GM10847 (cell line): ENCODE data around the gene LYZL1.

ENCODE experiments used
- POLR2A ChIP-seq: IDR thresholded peaks from 2 replicates; pipeline ENCODE4 v1.6.1; 2011; ENCODE audit not compliant: insufficient read length; ENCODE audit errors: extremely low read depth

Gene LYZL1

DNA sequence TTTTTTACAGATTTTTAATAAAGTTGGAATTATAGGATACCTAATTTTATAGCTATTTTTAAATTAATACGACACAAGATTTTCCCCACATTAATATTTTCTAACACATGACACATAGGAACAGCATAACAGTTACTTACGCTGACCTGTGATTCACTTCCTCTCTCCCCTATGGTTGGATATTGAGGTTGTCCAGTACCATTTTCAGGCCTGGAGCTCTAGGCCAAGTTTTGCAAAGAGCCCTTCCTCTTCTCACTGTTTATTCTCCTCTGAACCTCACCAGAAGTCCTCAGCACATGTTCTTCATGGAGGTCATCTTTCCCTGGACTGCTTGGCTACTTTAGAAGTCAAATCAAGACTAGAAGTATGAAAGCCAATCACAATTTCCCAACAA lies 28.2 kb downstream of the LYZL1 start:
- no peak for TF ChIP-seq POLR2A

DNA sequence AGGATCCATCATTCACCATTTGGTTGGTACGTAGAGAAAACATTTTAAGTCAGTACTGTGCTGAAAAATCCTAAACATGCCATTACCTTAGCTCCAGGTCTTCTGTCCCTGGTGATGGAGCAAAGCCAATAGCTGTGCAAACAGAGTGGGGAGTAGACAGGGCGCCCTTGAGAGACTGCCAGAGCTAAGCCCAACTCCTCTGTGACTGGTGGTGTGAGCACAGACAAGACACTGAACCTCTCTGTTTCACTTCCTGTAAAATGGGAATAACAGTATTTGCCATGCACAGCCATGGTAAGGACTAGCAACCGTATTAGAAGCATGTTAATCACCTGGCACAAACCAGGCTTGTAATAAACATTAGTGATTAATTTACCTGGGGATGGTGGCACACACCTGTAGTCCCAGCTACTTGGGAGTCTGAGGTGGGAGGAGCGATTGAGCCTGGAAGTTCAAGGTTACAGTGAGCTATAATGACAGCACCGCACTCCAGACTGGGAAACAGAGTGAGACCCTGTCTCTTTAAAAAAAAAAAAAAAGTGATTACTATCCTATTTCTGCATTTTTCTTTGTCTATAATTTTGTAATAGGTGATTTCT lies 28.7 kb downstream of the LYZL1 start:
- no peak for TF ChIP-seq POLR2A

- TF ChIP-seq POLR2A, result no peak
These were observed 30.4 kb downstream of the LYZL1 start for GRCh38 chr10:29319205-29319781.

GRCh38 chr10:29321656-29322055 lies 32.8 kb downstream of the LYZL1 start:
- TF ChIP-seq POLR2A, result no peak

DNA sequence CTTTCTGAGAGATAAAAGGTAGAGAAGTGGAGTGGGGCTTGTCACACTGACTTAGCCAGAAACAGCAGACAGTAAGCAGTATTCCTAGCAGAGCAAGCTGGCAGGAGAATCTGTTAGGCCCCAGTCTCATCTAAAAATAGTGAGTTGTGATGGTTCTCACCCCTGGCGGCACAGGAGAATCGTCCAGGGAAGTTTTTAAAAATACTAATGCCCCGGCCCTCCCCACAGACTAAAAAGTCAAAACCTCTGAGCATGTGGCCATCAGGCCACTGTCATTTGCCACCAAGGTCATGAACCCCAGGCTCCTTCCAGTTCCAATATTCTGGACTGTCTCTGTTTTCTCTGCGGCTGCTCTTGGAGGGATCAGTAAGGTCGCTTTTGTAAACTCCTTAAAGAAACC lies 34.0 kb downstream of the LYZL1 start:
- TF ChIP-seq POLR2A, result no peak

DNA sequence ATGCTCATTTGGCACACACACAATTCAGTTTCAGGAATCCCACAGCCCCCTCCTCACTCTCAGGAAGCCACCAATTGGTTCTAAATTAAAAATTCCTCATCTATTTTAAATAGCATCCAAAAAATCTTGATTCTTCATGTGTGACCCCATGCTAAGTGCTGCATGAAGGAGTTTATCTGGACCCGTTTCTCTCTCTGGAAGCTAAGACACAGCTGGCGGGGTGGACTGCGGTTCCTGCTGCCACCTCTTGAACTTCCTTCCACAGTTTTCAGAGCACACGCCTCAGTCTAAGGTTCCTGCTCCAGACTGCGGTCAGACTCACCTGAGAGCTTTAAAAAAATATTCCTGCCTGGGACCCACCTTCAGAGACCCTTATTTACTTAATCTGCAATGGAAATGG lies 34.5 kb downstream of the LYZL1 start:
- TF ChIP-seq POLR2A, result no peak

GRCh38 chr10:29324220-29324841 lies 35.5 kb downstream of the LYZL1 start:
- TF ChIP-seq POLR2A, result no peak

DNA sequence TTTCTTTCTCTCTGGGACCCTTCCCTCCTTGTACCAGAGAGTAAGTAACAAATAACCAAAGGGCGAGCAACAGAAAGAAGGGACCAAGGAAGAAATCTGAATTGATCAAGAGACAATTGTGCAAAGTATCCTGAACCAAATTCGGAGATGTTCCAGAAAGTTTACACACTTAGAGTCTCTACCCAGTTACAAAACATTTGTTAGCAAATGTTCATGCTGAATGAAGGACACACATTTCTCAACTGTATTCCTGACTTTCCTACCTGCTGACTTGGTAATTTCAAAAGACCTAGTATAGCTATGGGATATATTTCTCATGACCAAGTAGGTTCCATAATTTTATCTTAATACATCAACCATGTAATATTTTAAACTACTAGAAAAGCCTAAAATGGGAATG lies 37.4 kb downstream of the LYZL1 start:
- no peak for TF ChIP-seq POLR2A

DNA sequence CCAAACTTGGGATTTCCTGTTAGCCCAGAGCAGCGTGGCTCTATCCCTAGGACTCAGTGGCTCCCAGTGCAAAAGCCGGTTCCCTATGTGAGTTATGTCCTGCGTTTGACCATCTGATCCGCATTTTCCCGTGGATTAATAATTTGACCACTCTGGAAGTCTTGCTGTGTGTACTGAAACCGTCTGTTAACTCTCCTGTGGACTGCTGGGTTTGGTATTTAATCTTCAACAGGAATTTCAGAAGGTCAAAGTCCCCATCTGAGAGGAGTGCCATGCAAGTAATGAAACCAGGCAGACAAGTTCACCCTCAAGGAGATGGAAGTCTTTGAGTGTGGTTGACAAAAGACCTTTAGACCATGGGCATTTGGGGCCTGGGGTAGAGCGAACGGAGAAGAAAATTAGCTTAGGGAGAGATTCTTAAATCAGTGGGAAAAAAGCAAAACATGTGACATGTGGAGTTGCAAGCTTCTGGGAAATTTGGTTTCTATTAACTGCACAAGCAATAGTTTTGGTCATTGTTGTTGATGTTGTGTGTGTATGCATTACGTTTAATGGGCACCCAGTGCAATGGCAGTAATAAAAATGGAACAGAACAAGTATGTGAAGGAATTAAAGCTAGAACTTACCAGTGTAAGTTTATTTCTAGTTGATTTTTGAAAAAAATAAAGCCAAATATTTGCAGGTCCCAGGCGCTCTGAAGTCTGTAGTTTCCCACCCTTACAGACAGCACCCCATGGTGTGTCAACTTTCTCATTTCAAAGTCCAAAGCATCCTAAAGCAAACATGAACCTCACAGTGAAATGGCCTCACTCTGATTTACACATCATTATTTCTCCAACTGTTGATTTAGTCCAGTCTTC lies 38.2 kb downstream of the LYZL1 start:
- no peak for TF ChIP-seq POLR2A

GRCh38 chr10:29327746-29328102 lies 38.9 kb downstream of the LYZL1 start:
- TF ChIP-seq POLR2A, result no peak

- no peak for TF ChIP-seq POLR2A
These were observed 40.1 kb downstream of the LYZL1 start for GRCh38 chr10:29328983-29329382.

- no peak for TF ChIP-seq POLR2A
These were observed 40.5 kb downstream of the LYZL1 start for GRCh38 chr10:29329420-29329819.

DNA sequence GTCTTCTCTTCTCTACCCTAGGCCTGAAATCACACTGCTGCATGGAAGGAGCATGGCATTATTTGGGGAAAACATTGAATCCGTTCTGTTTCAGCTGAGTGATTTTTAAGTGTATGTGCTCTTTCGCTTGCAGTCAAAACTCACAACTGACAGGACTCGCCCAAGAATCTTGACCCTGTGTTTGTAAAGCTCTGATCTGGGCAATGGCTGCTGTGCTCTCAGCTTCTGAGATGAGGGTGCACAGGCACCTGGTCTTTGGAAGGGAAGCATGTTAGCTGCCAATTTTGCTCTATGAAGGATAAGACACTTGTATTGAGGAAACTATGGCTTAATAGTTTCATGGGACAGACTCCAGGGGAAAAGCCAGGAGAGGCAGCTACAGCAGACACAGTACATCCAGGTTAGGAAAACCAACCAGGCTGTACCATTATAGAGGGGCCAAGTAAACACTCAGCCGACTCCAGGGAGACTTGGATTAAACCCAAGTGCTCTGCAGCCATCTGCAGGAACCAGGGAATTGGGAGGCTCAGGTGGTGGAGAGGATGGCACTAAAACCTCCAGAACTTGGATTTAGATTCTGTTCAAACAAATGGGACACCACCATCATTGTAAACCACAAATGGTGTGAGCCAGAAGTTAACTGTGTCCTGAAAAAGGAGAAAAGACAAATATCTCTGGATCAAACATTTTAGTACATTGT lies 43.3 kb downstream of the LYZL1 start:
- TF ChIP-seq POLR2A, result no peak

DNA sequence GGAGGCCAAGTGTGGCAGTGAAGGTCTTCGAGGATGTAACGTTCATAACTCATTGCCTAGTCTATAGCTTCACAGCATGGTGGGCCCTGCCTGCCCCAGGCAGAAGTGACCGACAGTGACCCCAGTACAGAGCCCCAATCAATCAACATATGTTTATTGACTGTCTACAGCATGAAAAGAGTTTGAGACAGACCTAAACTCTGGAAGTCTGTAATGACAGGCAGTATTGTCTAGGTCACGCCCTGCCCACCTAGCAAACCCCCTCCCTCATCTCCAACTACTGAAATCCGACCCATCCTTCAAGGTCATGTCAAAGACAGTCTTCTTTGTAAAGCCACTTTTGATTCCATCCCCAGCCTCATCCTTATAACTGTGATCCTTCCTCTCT lies 43.9 kb downstream of the LYZL1 start:
- TF ChIP-seq POLR2A, result no peak

- no peak for TF ChIP-seq POLR2A
These were observed 54.8 kb downstream of the LYZL1 start for GRCh38 chr10:29343607-29344038.
